GF-D8 (cell line): Measurements from ENCODE around the gene USP8.
"Not testable (repeated sequence)": the region's sequence is repeated elsewhere in the genome, so short reads cannot be mapped to it uniquely, and the experiment has no call there.

Source experiments
- DNase-seq: peaks from one replicate; lab custom pipeline; 2025; lab: John Stamatoyannopoulos, UW

USP8 gene

DNA sequence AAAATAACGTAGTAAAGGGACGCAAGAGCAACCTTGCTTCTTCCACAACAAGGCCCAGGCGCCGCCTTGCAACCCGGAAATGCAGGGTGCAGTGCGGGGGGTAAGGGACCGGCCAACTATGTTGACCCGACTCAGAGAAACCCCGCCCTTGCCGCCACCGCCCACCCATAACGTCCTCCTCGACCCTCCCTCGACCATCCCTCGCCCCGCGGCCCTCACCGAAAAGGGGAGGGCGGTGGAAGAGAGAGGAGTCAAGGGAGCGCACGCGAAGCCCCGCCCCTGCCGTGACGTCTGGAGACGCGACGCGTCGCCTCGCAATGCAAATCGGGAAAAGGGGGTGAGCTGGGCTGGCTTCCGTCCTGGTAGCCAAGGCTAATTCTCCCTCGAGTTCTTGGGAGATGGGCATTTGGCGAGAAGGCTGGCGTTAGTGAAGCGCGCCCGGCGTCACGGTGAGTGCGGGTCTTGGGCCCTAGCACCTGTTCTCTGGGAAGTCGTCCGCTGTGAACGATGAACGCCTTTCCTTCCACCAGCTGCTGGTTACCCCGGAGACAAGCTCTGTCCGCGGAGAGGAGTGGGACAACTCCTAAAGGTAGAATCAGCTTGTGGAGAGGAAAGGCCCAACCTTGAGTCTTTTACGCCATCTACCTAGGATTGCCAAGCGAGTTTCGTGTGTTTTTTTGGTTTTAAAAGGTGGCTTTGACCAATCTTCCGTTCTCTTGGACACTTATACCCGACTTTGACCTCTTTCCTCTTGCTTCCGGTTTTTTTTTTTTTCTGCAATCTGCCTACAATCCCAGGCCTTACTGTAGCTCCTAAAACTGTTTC lies at the start of gene USP8:
Gene USP8, plus strand, starts transcription at position 340 of the 825 bp plus-strand sequence. CDS start 14,669 bp downstream, outside the sequence.
- peak; percentile 69 for DNase-seq

DNA sequence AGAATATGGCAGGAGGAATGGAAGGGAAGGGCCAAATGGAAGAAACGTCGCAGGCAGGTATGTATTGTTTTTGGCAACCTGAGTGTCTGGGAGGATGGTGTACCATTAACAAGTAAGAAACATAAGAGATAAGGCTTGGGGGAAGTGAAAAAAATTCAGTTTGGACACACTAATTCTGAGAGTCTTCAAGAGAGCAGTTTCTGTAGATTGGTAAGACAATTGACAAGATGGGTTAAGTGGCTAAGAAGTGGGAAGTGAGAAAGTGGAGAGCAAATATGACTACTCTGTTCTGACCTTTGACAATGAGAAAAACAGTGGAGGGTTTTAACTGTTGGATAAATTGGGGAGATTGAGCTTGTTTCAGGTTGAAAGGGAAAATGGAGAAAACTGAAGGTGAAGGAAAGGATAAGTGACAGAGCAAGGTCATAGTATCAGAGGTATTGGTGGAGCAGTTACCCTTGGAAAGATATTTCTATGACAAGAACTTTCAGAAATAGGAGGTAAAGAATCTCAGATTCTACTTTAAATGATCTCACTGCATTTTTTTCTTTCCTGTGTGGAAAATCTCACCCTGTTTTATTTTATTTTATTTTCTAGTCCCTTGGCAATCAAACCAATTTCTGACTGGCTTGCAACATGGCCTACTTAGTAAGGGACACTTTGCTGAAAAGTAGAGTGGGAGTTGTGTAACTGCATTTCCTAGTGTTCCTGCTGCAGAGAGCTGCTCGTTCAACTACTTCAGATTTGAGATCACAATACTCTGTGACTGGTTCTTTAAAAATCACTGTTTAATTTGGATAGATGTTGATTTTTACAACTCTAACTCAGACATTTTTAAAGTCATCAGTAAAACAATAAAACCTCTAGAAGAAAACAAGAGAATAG lies 46.1 kb upstream of the USP8 start:
- DNase-seq = no peak

DNA sequence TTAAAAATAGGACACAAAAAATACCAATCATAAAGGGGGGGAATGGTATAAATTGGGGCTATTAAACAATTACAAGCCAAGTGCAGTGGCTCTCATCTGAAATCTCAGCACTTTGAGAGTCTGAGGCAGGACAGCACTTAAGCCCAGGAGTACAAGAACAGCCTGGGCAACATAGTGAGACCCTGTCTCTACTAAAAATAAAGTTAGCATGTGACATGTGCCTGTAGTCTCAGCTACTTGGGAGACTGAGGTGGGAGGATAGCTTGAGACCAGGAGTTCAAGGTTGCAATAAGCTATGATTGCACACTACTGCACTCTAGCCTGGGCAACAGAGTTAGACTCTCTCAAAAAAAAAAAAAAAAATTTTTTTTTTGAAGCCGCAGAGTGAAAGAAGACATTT lies 45.4 kb upstream of the USP8 start:
- no peak for DNase-seq

DNA sequence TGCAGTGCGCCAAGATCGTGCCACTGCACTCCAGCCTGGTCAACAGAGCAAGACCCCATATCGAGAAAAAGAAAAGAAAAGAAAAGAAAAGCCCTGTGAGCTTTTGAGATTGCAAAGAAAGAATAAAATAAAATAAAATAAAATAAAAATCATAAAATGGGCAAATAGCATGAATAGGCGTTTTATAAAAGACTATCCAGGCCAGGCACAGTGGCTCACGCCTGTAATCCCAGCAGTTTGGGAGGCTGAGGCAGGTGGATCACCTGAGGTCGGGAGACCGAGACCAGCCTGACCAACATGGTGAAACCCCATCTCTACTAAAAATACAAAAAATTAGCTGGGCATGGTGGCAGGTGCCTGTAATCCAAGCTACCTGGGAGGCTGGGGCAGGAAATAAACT lies 44.8 kb upstream of the USP8 start:
- DNase-seq = not testable (repeated sequence)

GRCh38 chr15:50380089-50380488 lies 44.1 kb upstream of the USP8 start:
- no peak for DNase-seq

DNA sequence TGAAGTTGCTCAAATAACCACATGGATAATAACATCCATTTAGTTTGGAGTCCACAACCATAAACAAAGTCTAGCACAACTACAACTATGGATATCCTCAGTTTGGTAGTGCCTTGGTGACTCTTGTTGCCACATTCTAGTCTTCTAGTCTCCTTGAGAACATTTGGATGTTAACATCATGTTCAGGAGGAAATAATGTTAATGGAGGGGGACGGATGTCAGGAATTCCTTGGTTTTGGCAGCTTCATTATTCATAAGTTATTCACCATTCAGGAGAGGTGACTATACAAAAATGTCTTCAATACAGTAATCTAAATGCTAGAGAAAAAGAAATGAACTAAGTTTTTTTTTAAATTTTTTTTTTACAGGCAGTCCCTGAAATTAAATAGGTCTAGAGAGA lies 42.8 kb upstream of the USP8 start:
- no peak for DNase-seq

GRCh38 chr15:50382408-50382807 lies 41.8 kb upstream of the USP8 start:
- not testable (repeated sequence) for DNase-seq

GRCh38 chr15:50390554-50391264 lies 33.5 kb upstream of the USP8 start:
- no peak for DNase-seq

GRCh38 chr15:50391561-50391960 lies 32.6 kb upstream of the USP8 start:
- not testable (repeated sequence) for DNase-seq

DNA sequence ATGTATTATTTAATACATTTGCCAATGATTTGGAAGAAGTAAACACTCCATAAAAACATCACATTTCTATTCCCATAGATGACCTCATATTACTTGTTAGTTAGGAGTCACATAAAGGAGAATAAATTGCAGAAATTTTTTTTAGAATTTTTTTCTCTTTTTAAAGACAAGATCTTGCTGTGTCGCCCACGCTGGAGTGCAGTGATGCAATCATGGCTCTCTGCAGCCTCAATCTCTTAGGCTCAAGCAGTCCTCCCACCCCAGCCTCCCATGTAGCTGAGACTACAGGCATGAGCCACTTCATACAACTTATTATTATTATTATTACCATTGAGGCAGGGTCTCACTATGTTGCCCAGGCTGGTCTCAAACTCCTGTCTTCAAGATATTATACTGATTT lies 12.3 kb upstream of the USP8 start:
- DNase-seq = no peak

GRCh38 chr15:50414624-50415023 lies 9.6 kb upstream of the USP8 start:
- DNase-seq = no peak

- no peak for DNase-seq
Observed at GRCh38 chr15:50415752-50416404, 8.3 kb upstream of the USP8 start.

DNA sequence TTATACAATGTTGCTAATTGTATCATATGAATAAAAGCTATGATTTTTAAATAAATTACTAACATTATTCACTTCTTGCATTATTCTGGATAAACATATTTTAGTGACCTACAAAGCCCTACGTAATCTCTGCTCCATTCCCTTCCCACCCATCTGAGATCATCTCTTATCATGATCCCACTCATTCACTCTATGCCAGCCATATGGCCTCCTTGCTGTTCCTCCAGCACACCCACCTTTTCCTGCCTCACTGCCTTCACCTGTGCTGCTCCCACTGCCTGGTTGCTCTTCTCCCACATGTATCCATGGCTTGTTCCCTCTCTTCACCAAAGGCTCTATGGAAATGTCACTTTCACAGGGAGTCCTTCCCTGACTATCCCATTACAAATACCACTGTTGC lies 7.3 kb upstream of the USP8 start:
- DNase-seq = no peak

- DNase-seq = no peak
Observed at GRCh38 chr15:50418041-50418583, 6.1 kb upstream of the USP8 start.

- no peak for DNase-seq
Observed at GRCh38 chr15:50425219-50425618, 1.0 kb downstream of the USP8 start.

DNA sequence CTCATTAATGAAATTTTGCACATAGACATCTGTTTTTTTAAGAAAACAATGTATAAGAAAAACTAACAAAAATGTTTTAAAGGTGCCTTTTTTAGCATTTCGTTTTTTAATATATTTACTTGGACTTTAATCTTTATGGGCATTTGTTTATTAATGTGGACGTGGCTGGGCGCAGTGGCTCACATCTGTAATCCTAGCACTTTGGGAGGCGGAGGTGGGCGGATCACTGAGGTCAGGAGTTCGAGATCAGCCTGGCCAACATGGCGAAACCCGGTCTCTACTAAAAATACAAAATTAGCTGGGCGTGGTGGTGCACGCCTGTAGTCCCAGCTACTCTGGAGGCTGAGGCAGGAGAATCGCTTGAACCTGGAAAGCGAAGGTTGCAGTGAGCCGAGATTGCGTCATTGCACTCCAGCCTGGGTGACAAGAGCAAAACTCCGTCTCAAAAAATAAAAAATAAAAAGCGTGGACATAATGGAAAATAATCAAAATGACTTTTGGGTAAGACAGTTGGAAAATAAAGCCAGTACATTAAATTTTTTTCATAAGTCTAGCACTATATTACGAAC lies 1.6 kb downstream of the USP8 start:
- not testable (repeated sequence) for DNase-seq

GRCh38 chr15:50426428-50426827 lies 2.2 kb downstream of the USP8 start:
- DNase-seq = no peak

DNA sequence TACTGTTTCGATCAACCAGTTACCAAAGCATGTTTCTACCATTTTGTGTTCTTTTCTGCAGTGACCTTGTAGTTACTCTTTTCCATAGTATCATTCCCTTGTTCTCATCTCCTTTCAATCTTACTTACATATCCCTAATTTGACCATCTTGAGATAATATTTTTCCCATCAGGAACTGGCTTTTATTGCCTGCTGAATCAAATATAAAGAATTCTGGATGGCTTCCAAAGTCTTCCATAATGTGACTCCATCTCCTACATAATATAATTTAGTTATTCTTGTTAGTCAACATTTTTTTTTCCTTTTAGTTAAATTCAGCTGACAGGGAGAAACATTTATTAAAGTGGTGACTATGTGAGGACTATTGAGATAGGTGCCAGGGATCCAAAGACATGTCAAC lies 7.0 kb downstream of the USP8 start:
- no peak for DNase-seq

GRCh38 chr15:50432230-50432629 lies 8.0 kb downstream of the USP8 start:
- no peak for DNase-seq

- no peak for DNase-seq
Observed at GRCh38 chr15:50435772-50436171, 11.6 kb downstream of the USP8 start.

- no peak for DNase-seq
Observed at GRCh38 chr15:50438251-50438650, 14.0 kb downstream of the USP8 start.
